SIG-M5 (cell line): ENCODE measurements around the gene TMEM54.

ENCODE experiments used
- DNase-seq: peaks from one replicate; lab custom pipeline; 2025; lab: John Stamatoyannopoulos, UW

The TMEM54 gene

DNA sequence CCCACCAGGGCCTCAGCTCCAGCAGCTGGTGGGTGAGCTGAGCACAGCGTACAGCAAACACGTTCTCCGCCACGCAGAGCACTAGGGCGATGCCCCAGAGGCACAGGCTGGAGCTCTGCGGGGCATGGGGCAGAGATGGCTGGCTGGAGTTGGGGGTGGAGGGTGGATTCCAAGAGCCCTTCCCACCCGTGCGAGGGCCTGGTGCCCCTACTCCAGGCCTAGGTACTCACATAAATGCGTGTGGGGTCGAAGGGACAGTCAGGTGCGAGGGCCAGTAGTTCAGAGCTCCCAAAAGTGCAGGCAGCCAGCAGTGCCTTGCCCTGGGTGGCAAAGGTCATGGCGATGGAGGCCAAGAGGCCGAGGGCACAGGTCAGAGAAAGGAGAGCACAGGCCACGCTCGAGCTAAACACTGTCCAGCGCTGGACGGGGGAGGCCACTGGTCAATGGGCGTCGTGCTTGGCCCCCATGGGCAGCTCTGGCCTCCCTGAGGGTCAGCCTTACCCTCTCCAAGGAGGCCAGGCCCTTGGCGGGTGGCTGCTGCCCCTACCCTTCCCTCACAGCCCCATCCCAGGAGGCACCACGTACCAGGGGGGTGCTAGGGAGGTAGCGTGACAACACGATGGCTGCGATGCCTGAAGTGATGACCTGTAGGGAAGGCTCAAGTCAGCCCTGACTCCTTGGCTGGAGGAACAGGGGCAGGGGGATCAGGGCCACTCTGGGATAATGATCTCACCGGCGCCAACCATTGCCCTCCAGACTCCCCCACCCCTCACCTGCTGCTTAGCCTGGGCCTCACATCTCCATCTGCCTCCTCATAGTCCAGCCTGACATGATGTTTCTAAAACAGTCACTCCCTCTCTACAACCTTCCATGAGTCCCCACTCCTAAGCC is 5.6 kb downstream of the TMEM54 start:
- DNase-seq, result no peak

DNA sequence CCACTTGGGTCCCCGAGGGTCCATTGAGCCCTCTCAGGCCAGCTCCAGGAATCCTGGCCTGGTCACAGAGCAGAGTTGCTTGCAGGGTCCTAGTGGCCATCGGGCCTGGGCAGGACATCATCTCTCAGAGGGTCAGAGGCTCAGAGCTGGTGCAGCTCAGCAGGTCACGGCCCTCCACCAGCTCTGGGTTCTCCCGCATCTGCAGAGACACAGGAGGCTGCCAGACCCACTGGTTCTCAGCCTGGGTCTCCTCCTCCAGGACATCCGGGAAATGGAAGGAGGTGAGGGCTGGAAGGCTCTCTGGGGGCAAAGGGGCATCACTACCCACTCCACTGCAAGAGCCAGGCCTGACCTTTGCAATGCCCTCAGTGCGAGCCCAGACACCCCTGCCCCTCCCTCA is 6.5 kb downstream of the TMEM54 start:
- DNase-seq, result no peak

DNA sequence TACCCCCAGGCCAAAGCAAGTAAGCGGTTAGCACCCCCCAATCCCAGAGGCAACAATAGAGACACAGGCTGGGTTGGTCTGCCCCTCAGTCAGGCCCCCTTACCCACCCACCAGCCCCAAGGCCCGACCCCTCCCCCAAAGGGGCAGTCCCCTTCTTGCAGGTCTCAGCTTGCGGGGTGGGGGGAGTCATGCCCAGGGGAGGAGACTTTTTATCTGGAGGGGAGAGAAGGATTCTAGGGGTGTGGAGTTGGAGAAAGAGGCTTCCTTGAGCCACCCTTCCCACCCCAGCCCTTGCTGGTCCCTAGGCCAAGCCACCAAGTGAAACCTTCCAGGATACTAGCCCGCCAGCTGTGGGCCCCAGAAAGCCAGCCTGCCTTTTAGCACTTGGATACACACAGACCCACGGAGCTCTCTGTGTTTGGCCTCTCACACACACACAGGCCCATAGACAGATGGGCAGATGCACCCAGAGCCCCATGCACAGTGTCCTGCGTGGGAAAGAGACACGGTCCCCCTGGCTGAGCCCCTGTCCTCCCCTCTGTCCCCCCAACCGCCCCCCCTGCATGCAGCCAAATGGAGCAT is 7.1 kb downstream of the TMEM54 start:
- DNase-seq, result no peak

DNA sequence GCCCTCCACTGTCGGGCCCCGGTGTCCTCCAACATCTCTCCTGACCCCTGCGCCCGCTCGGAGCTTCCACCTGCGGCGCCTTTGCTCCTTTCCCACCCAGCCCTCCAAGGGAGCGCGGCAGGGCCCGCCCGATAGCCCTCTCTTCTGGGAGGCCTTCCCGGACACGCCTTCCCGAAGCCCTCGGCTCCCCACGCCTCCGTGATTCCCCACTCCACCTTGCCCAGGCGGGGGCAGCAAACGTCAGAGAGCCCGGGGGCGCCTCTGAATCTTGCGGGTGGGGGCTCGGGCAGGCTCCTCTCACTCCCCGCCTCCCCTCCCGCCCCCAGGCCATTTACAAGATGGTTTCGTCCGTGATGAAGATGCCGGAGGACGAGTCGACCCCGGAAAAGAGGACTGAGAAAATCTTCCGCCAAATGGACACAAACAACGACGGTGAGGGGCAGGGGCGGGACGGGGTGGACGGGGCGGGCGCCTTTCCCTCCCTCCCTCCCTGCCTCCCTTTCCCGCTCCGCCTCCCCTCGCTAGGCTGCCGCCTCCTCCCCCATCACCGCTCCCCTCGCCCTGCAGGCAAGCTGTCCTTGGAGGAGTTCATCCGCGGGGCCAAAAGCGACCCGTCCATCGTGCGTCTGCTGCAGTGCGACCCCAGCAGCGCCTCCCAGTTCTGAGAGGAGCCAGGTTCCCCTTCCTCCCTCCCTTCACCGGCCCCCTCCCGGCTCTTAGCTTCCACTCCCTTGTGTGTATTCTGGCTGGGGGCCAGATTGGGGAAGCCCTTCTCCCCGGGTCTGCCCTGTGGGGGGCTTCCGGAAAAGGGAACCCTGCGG is 7.8 kb downstream of the TMEM54 start:
- DNase-seq, result no peak

DNA sequence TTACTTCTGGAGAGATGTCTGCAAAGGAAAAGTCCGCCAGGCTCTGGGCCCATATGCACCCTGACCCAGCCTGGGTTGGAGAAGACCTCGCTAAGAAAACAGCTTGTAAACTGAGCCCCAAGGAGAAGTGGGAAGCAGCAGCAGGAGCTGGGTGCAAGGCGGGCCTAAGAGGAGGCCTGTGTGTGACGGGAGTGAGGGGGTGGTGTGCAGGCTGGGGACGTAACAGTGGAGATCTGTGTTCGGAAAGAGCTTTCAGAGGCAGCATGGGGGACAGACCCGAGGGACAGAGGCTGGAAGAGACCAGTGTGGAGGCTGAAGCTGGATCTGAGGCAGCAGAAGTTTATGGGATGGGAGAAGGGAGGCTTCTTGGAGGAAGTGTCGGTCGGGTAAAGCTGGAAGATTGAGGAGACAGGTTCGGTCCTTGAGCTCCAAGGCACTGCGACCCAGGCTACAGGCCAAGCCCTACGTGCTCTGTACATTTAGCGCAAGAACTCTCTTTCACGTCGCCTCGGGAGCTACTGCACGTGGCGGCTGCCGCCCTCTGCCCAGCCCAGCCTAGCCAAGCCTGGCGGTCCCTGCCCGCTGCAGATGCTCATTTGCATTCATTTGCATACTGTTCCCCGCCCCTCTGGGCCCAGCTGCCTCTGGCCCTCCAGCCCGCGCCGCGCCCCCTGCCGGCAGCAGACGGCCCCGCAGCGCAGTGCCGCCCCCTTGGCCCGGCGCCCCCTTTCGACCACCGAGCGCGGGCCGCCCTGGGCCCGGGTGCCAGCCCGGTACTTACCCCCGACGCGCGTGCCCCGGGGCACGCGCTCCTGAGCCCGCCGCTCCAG is 8.6 kb downstream of the TMEM54 start:
- DNase-seq, result no peak

DNA sequence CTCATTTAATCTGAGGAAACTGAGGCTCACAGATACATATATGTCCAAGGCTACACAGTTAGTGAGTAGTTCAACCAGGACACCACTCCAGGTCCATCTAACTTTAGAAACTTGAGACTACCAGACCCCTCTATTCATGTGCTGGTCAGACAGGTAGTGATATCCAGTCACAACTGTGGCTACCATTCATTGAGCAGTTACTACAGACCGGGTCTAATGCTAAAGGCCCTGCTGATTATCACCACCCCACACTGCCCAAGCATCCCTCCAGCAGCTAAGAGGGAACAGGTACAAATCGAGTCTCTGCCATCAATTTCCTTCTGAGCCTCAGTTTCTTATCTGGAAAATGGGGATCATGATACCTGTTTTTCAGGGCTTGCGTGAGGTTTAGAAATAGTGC is 9.6 kb downstream of the TMEM54 start:
- DNase-seq, result no peak

DNA sequence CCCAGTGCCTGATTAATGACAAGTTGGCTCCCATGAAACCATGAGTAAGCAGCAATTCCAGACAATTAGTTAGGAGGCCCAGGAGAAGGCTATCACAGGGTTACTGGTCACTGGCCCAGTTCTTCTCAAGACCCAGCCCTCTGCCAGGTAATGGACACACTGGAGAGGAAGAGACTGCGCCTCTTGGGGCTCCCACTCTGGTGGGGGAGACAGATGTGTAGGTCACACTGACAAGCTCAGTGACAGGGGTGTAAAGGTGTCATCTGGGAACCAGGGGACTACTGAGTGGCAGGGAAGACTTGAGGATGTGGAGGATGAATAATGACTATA is 10.0 kb downstream of the TMEM54 start:
- DNase-seq, result no peak

DNA sequence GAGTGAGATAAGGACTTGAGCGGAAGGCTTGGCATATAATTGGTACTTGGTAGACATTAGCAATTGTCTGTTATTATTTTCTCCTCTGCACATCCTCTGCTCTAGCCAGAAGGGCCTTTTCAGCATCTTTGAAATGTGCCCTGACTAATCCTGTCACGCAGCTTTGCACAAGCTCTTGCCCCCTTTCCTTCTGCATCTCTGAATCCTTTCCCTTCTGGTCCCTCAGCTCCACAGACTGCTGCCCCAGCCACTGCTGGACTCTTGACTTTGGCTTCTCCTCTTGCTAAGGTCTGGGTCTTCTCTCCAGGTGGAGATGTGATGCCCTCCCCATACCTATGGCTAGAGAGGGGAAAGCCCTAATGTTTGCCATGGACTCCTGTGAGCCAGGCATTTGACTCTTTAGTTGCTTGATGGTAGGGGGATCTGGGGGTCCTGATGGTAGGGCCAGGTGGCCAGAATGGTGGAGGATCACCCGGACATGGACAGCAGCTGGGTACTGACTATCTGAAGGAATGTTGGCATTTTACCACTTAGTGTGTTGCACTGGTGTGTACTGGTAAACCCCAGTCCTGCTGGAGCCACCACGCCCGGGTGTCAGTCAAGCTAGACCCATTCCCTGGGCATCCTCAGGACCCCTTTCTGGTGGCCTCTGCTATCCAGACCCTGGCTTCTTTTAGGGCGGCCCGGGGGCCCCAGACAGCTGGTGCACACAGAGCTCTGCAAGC is 10.5 kb downstream of the TMEM54 start:
- DNase-seq, result no peak

DNA sequence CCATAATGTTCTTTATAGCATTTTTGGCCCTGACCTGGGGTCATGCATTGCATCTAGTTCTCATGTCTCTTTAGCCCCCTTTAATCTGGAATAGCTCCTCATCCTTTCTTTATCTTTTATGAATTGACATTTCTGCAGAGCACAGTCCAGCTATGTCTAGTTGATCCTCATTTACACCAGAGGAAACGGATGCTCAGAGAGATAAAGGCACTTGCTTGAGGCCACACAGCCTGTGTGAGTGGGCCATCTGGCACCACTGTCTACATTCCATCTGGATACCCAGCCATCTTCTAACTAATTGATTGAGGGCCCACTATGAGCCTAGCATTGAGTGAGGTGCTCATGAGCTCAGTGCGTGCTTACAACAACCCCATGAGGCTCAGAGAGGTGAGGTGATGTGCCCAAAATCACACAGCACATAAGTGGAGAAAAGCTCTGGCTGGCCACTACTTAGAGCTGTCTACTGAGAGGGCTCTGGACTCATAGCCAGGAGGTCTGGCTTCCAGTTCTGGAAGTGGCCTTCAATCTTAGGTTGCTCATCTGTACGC is 11.4 kb downstream of the TMEM54 start:
- no peak for DNase-seq

DNA sequence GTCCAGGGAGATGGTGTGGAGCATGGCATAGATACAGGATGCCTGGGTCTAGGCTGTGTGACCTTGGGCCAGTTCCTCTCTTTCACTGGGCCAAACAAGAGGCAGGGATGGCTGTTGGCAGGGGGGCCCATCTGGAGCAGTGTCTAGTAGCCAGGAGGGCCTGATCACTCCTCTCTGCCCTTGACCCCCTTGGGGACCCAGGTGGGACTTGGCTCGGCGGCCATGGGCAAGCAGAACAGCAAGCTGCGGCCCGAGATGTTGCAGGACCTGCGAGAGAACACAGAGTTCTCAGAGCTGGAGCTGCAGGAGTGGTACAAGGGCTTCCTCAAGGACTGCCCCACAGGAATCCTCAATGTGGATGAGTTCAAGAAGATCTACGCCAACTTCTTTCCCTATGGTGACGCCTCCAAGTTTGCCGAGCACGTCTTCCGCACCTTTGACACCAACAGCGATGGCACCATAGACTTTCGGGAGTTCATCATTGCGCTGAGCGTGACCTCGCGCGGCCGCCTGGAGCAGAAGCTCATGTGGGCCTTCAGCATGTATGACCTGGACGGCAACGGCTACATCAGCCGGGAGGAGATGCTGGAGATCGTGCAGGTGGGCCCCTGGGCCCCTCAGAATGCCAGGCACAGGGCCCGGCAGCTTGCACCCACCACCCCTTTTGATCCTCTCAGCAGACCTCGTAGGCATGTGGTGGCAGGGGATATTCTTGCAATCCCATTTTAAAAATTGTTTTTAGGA is 12.3 kb downstream of the TMEM54 start:
- DNase-seq, result no peak

DNA sequence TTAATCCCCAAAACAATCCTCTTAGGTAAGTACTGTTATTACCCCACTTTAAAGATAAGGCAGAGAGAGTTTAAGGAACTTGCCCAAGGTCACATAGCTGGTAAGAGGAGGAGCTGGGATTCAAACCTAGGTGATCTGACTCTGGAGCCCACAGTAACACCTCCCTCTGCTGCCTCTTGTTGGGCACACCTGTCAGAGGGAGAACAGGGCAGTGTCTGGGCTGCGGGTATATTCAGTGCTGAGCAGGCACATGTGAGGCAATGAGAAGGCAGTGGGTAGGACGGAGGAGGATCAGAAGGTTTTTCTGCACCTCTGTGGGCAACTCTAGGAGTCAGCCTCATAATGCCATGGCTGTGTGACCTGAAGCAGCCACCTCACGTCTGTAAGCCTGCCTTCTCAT is 13.1 kb downstream of the TMEM54 start:
- no peak for DNase-seq

DNA sequence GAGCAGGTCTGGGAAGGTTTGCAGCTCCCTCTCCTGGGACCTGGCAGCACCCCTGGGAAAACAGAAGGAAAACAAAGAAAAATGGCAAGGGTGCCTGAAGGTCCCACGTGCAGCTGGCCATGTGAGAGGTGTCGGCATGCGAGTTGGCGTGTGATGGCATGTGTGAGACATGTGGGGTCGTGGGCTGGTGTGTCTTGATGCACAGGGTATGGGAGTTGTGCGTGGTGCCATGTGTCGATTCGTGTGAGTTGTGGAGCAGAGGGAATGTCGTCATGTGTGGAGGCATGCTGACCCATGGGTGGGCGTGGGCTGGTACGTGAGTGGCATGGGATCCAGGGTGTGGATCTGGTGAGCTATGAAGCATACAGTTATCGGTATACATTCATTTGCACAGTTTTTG is 13.6 kb downstream of the TMEM54 start:
- no peak for DNase-seq

DNA sequence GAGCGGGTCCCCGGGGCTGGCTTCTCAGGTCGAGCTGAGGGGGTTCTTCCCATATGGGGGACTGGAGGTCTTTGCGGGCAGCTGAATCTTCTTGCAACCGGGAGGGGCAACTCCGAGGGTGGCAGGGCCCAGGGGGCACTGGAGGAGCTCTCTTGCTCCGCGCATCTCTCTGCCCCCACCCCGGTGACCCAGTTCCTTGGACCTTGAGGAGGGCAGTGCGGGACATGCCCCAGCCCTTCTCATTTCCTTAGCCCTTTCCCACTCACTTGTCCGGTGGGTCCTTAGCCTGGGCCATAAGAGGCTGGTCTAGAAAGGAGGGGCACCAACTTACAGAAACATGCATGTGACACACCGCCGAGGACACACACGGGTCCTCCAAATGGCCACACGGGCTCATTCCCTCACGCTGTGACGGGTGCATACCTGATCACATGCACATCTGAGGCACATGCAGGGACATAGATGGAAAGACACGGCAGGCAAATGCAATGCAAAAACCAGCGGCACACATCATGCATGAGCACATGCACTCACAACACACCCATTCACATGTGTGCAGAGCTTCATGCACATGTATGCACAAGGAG is 14.3 kb downstream of the TMEM54 start:
- no peak for DNase-seq

DNA sequence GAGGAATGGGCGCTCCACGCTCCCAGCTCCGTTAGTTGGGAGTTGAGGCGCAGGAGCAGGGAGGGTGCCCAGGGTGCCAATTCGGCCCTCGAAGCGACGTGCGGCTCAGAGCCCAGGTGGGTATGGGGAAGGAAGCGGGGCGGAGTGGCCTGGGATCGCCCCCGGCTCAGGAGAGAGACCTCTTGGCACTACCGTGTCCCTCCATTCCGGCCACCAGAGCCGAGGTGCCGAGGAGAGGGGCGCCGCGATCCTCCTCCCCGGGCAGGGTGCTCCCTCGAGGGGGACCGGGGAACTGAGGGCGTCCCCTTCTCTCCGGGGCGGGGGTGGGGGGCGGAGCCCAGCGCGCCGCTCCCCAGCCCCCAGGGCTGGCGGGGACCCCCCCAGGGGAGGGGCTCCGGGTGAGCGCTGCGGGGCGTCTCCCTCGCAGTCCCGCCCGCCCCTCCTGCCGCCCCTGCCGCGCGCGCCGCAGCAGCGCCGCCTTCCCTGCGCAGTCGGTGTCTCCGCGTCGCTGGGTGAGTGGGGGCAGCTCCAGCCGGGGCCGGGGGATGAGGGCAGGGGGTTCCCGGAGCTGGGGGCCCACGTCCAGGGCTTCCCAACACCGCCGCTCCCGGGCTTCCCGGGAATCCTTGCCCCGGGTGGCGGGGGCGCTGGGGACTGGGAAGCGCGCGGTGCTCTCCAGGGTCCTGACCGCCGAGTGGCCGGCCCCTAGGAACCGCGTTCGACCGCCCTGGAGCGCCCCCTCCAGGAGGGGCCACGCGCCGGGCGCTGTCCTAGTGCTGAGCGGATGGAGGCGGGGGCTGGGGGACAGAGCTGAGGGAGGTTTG is 15.0 kb downstream of the TMEM54 start, which contains the start of gene HPCA:
Gene HPCA, plus strand, starts transcription at position 488 of the 824 bp plus-strand sequence. CDS start 2,408 bp downstream, outside the sequence.
- no peak for DNase-seq

DNA sequence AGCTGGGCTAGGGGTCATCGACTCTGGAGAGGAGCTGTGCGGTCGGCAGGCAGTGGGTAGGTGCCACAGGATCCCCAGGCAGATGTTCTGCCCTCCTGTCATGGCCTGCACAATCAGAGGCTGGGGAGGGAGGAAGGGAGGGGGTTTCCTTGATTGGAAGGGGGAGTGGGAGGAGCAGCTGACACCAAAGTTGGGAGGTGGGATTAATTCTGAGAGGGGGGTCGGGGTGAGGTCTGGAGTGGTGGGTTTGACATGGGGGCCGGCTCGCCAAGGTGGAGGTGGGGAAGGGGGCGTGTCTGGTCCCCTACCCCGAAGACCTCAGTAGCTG is 15.5 kb downstream of the TMEM54 start:
- DNase-seq, result no peak

DNA sequence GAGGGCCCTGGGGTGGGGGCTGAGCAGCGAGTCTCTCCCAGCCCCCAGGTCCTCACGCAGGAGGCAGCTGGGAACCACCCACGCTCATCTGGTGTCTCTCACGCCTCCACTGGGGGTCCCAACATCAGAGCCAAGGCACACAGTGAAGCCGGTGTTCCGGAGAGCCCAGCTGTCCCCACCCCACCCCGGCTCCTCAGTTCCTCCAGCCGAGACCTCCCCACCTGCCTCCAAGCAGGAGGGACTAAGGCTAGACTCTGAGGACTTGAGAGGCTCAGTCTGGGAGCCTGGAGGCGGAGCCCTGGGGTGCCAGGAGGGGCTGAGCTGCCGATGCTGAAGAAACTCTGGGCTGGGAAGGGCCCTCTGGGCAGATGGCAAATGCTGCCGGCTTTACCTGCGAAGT is 16.5 kb downstream of the TMEM54 start:
- no peak for DNase-seq

DNA sequence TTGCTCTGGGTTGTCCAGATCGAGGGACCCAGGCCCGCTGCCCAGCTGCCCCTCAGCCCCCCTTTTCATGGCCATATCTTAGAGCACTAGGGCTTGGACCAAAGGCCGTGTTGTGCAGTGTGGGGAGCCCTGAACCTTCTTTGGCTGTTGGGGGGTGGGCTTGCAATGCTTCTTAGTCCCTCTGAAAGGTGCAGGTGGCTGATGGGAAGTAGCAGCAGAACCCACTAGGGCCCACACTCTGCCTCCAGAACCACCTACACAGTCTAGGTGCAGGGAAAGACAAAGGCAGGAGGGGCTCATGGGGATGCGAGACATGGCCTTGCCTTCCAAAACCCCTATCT is 17.2 kb downstream of the TMEM54 start:
- DNase-seq, result no peak

DNA sequence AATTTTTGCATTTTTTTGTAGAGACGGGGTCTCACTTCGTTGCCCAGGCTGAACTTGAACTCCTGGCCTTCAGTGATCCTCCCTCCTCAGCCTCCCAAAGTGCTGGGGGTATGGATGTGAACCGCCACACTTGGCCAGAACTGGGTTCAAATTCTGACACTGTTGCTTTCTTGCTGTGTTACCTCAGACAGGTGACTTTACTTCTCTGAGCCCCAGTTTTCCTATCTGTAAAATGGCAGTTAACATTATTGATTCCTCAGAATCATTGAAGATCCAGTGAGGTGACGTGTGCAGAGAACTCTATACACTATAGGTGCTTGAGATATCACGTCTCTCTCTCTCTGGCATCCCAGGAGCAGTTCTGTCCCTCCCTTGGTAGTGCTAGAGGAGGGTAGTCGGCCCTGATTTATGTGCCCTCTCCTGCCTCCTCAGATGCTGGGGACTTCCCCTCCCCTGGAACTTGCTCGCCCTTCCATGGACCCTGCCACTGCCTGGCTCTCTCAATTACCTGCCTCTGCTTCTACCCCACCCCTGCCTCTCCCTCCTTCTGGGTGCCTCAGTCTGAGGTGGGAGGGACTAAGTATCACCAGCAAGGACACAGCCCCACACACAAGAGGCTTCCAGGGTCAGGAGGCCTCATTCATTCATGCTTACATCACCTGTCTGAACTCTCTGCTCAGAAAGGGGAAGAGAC is 17.7 kb downstream of the TMEM54 start:
- no peak for DNase-seq
